Chondrocyte (in vitro differentiated cells): ENCODE data around the gene OR2D2. TPM values are rescaled to one million over a fixed set of nuclear protein-coding genes. Genes with fewer than 3 reads are reported as not detected.
"Not testable (repeated sequence)": the region's sequence is repeated elsewhere in the genome, so short reads cannot be mapped to it uniquely, and the experiment has no call there.

ENCODE experiments used
- DNase-seq: peaks from one replicate; pipeline ENCODE4 v3.0.0; 2021; ENCODE audit warnings: mixed read lengths, low spot score
- H3K27ac Mint-ChIP-seq: one replicate; pipeline ENCODE4 v1.8.0; 2021; ENCODE audit warnings: mild to moderate bottlenecking, moderate library complexity, mixed read lengths; ENCODE audit not compliant: unreplicated experiment
- H3K27me3 Mint-ChIP-seq: 2 replicates; pipeline ENCODE4 v1.8.0; 2021; ENCODE audit warnings: low read depth, mixed read lengths
- H3K36me3 Mint-ChIP-seq: 2 replicates; pipeline ENCODE4 v1.8.0; 2021; ENCODE audit warnings: low read depth, mixed read lengths
- H3K4me1 Mint-ChIP-seq: 2 replicates; pipeline ENCODE4 v1.8.0; 2021; ENCODE audit warnings: low read depth, mild to moderate bottlenecking, mixed read lengths
- H3K4me3 Mint-ChIP-seq: one replicate; pipeline ENCODE4 v1.8.0; 2021; ENCODE audit warnings: mild to moderate bottlenecking, moderate library complexity, mixed read lengths; ENCODE audit not compliant: unreplicated experiment
- H3K9me3 Mint-ChIP-seq: 2 replicates; pipeline ENCODE4 v1.8.0; 2021; ENCODE audit warnings: low read depth, mixed read lengths
- total RNA-seq: library from RNA; stranded (reverse); gene quantifications from 3 replicates; pipeline ENCODE4 v1.2.1, GENCODE V29; 2021
- TF ChIP-seq, protein P1 (sequence below): fragments of 200-600 bp; sonication (generic); IDR thresholded peaks from 2 replicates; pipeline ENCODE4 v1.5.0; 2021; ENCODE audit warnings: antibody characterized with exemption, mild to moderate bottlenecking, moderate library complexity

The OR2D2 gene
- total RNA-seq, 1 donor from 2014 or later: not detected

DNA sequence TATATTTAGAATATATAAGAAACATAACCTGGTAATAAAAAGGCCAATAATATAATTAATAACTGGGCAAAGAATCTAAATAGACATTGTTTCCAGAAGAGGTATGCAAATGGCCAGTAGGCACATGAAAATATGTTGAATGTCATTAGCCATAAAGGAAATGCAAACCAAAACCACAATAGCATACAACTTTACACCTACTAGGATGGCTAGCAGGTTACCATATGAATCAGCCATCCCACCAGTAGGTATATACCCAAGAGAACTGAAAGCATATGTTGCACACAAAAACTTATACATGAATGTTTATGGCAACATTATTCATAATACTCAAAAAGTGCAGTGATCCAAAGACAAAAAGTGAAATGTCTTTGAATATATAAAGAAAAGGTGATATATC lies 2.7 kb upstream of the OR2D2 start:
- no peak for DNase-seq
- Mint-ChIP-seq H3K9me3 (no peaks in the 10 kb centered on the region), H3K4me3 (no peak overlapping the region), H3K4me1 (no peaks in the 10 kb centered on the region), H3K27me3 (no peaks in the 10 kb centered on the region), H3K27ac (no peak overlapping the region), H3K36me3 (no peaks in the 10 kb centered on the region)
- TF ChIP-seq, protein P1, sequence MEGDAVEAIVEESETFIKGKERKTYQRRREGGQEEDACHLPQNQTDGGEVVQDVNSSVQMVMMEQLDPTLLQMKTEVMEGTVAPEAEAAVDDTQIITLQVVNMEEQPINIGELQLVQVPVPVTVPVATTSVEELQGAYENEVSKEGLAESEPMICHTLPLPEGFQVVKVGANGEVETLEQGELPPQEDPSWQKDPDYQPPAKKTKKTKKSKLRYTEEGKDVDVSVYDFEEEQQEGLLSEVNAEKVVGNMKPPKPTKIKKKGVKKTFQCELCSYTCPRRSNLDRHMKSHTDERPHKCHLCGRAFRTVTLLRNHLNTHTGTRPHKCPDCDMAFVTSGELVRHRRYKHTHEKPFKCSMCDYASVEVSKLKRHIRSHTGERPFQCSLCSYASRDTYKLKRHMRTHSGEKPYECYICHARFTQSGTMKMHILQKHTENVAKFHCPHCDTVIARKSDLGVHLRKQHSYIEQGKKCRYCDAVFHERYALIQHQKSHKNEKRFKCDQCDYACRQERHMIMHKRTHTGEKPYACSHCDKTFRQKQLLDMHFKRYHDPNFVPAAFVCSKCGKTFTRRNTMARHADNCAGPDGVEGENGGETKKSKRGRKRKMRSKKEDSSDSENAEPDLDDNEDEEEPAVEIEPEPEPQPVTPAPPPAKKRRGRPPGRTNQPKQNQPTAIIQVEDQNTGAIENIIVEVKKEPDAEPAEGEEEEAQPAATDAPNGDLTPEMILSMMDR: no peak

DNA sequence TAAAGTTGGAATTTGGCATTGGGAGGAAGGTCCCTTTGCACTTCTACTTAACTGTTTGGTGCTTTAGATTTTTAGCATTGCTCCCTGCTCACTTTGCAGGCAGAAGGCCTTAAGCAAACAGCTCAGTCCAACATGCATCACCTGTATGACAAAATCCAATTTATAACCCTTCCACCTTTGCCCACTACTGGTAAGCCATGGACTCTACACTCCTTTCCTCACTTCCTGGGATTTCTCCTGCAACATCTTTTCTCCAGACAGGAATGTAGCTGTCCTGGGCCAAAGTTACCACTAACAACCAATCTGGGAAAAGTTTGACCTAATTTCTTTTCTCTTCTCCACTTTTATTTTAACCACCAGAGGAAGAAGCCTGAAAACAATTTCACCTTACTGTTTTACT lies 1.8 kb upstream of the OR2D2 start:
- Mint-ChIP-seq H3K27ac (no peak overlapping the region), H3K4me3 (no peak overlapping the region), H3K36me3 (no peaks in the 10 kb centered on the region), H3K27me3 (no peaks in the 10 kb centered on the region), H3K9me3 (no peaks in the 10 kb centered on the region), H3K4me1 (no peaks in the 10 kb centered on the region)
- DNase-seq: no peak
- TF ChIP-seq, protein P1: no peak

DNA sequence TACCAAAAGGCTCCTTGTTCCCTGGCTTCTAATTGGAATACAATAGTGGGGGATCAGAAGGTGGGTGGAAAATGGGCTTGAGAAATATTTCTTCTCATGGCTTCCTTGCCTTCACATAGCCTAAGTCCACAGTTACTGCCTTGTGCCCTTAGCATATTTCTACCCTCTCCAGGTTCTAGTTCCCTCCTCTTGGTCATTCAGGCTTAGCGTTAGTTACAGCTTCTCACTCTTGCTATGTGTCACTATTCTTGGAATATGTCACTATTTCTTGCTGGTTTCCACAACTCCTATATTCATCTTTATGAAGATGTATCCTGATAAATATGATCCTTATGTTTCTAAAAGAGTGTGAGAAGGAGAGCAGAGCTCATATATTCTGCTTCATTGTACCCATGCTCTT lies 2.5 kb downstream of the OR2D2 start:
- Mint-ChIP-seq H3K27me3 (peaks cover 4% of the 10 kb centered on the region), H3K27ac (no peak overlapping the region), H3K36me3 (no peaks in the 10 kb centered on the region), H3K9me3 (no peaks in the 10 kb centered on the region), H3K4me3 (no peak overlapping the region), H3K4me1 (no peaks in the 10 kb centered on the region)
- no peak for DNase-seq
- TF ChIP-seq, protein P1: no peak

DNA sequence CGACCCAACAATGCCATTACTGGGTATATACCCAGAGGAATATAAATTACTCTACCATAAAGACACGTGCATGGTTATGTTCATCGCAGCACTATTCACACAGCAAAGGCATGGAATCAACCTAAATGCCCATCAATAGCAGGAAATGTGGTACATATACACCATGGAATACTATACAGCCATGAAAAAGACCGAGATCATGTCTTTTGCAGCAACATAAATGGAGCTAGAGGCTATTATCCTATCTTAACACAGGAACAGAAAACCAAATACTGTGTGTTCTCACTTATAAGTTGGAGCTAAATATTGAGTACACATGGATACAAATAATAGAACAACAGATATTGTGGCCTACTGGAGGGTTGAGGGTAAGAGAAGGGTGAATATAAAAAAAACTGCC lies 3.5 kb downstream of the OR2D2 start:
- DNase-seq: no peak
- Mint-ChIP-seq H3K9me3 (no peaks in the 10 kb centered on the region), H3K27ac (no peak overlapping the region), H3K27me3 (peaks cover 4% of the 10 kb centered on the region), H3K36me3 (no peaks in the 10 kb centered on the region), H3K4me3 (no peak overlapping the region), H3K4me1 (no peaks in the 10 kb centered on the region)
- TF ChIP-seq, protein P1: no peak

DNA sequence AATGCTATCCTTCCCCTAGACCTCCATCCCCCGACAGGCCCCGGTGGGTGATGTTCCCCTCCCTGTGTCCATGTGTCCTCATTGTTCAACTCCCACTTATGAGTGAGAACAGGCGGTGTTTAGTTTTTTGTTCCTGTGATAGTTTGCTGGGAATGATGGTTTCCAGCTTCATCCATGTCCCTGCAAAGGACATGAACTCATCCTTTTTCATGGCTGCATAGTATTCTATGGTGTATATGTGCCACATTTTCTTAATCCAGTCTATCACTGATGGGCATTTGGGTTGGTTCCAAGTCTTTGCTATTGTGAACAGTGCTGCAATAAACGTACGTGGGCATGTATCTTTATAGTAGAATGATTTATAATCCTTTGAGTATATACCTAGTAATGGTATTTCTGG lies 4.6 kb downstream of the OR2D2 start:
- not testable (repeated sequence) for H3K36me3 Mint-ChIP-seq, H3K4me3 Mint-ChIP-seq, H3K9me3 Mint-ChIP-seq

DNA sequence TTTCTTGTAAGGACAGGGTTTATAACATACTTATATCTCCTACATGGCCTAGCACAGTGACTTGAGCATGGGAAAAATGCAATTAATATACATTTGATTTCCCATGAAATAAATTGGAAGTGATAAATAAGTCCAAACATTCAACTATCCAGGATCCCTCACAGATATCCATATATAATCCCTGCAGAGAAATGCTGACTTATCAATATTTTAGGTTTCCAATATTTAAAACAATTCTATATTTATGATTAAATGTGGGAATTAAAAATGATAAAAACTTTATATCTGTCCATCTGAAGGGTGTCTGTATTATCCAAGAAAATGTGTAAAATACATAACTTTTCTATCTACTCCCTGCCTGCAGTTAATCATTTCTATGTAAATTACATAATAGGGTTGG lies 9.5 kb downstream of the OR2D2 start:
- peaks cover 8% of the 10 kb centered on the region for H3K27me3 Mint-ChIP-seq
- H3K36me3 Mint-ChIP-seq: no peaks in the 10 kb centered on the region
- DNase-seq: no peak
- H3K27ac Mint-ChIP-seq: no peak overlapping the region
- no peaks in the 10 kb centered on the region for H3K9me3 Mint-ChIP-seq
- H3K4me3 Mint-ChIP-seq: no peak overlapping the region
- no peaks in the 10 kb centered on the region for H3K4me1 Mint-ChIP-seq
- TF ChIP-seq, protein P1: no peak

More for the DNA sequence above, 4.6 kb downstream of the OR2D2 start:
- not testable (repeated sequence) for DNase-seq, H3K27ac Mint-ChIP-seq, H3K4me1 Mint-ChIP-seq, H3K27me3 Mint-ChIP-seq
